Bronchial epithelial cell (primary cell): ENCODE data around the gene AKR1E2. TPM values are rescaled to one million over a fixed set of nuclear protein-coding genes. Genes with fewer than 3 reads are reported as not detected.
"Not testable (repeated sequence)": the region's sequence is repeated elsewhere in the genome, so short reads cannot be mapped to it uniquely, and the experiment has no call there.

Source experiments
- DNase-seq: peaks from one replicate; pipeline ENCODE4 v3.0.0-alpha.2; 2010; ENCODE audit warnings: low read depth
- FAIRE-seq: peaks from 2 replicates; lab custom pipeline; 2011; peaks lifted over from hg19 to GRCh38; lab: Jason Lieb, UNC
- H3K27me3 ChIP-seq: 2 replicates; pipeline ENCODE4 v1.5.1; 2011; ENCODE audit warnings: low read length; ENCODE audit not compliant: control insufficient read depth, insufficient read depth
- H3K36me3 ChIP-seq: 2 replicates; pipeline ENCODE4 v1.5.1; 2011; ENCODE audit warnings: low read length; ENCODE audit not compliant: control insufficient read depth, insufficient read depth
- H3K4me3 ChIP-seq: 2 replicates; pipeline ENCODE4 v1.5.1; 2011; ENCODE audit warnings: mild to moderate bottlenecking, low read depth, low read length, control low read depth
- CTCF ChIP-seq: IDR thresholded peaks from 2 replicates; pipeline ENCODE4 v1.5.1; 2011; ENCODE audit warnings: mild to moderate bottlenecking, moderate library complexity, low read length, control low read depth, inconsistent platforms; ENCODE audit not compliant: insufficient read depth, severe bottlenecking
- total RNA-seq: library from RNA; depleted of rRNA; stranded (reverse); fragments of >200 nt; gene quantifications from 2 replicates; pipeline ENCODE4 v1.2.1, GENCODE V29; 2014

The AKR1E2 gene
- total RNA-seq, 1 donor from 2014 or later, result 6.1 TPM

GRCh38 chr10:4813496-4813895 lies 12.5 kb upstream of the AKR1E2 start:
- FAIRE-seq (no peak), DNase-seq (no peak)
- Histone ChIP-seq H3K4me3 (no peak overlapping the region), H3K36me3 (no peaks in the 10 kb centered on the region), H3K27me3 (no peaks in the 10 kb centered on the region)
- no peak for TF ChIP-seq CTCF

- H3K27me3 ChIP-seq, H3K36me3 ChIP-seq, FAIRE-seq, H3K4me3 ChIP-seq: not testable (repeated sequence)
- peak; percentile 24 for DNase-seq
- TF ChIP-seq CTCF, result peak; percentile 5
Observed at GRCh38 chr10:4815646-4816180, 10.3 kb upstream of the AKR1E2 start.

GRCh38 chr10:4816966-4817365 lies 9.0 kb upstream of the AKR1E2 start:
- no peaks in the 10 kb centered on the region for H3K27me3 ChIP-seq
- DNase-seq (no peak), FAIRE-seq (no peak)
- TF ChIP-seq CTCF, result no peak
- no peak overlapping the region for H3K4me3 ChIP-seq
- H3K36me3 ChIP-seq, result no peaks in the 10 kb centered on the region

- Histone ChIP-seq H3K4me3 (no peak overlapping the region), H3K27me3 (no peaks in the 10 kb centered on the region), H3K36me3 (no peaks in the 10 kb centered on the region)
- DNase-seq (no peak), FAIRE-seq (no peak)
- TF ChIP-seq CTCF, result no peak
Observed at GRCh38 chr10:4819067-4819466, 6.9 kb upstream of the AKR1E2 start.

GRCh38 chr10:4819707-4820106 lies 6.3 kb upstream of the AKR1E2 start:
- no peaks in the 10 kb centered on the region for H3K27me3 ChIP-seq
- FAIRE-seq (peak; percentile 50), DNase-seq (no peak)
- TF ChIP-seq CTCF, result no peak
- H3K4me3 ChIP-seq, result no peak overlapping the region
- no peaks in the 10 kb centered on the region for H3K36me3 ChIP-seq

GRCh38 chr10:4820804-4821401 lies 5.1 kb upstream of the AKR1E2 start:
- FAIRE-seq (no peak), DNase-seq (no peak)
- Histone ChIP-seq H3K4me3 (no peak overlapping the region), H3K27me3 (no peaks in the 10 kb centered on the region), H3K36me3 (no peaks in the 10 kb centered on the region)
- no peak for TF ChIP-seq CTCF
